PFSK-1 (cell line): ENCODE data around the gene TMEM220.

ENCODE experiments used
- FOXP2 ChIP-seq: optimal IDR thresholded peaks from 2 replicates; pipeline ENCODE3; 2011; ENCODE audit warnings: borderline replicate concordance, control low read depth, inconsistent platforms; ENCODE audit not compliant: insufficient read depth; ENCODE audit errors: extremely low read length, extremely low read depth
- POLR2AphosphoS5 ChIP-seq: IDR thresholded peaks from 2 replicates; pipeline ENCODE4 v1.6.1; 2012; ENCODE audit warnings: low read depth, mild to moderate bottlenecking, control low read depth, low read length, moderate library complexity
- SIN3A ChIP-seq: IDR thresholded peaks from 2 replicates; pipeline ENCODE4 v1.6.1; 2012; ENCODE audit warnings: mild to moderate bottlenecking, low read length, moderate library complexity, borderline replicate concordance; ENCODE audit not compliant: insufficient read depth
- TAF1 ChIP-seq: IDR thresholded peaks from 2 replicates; pipeline ENCODE4 v1.6.1; 2012; ENCODE audit warnings: low read length, control low read depth, borderline replicate concordance; ENCODE audit not compliant: insufficient read depth

DNA sequence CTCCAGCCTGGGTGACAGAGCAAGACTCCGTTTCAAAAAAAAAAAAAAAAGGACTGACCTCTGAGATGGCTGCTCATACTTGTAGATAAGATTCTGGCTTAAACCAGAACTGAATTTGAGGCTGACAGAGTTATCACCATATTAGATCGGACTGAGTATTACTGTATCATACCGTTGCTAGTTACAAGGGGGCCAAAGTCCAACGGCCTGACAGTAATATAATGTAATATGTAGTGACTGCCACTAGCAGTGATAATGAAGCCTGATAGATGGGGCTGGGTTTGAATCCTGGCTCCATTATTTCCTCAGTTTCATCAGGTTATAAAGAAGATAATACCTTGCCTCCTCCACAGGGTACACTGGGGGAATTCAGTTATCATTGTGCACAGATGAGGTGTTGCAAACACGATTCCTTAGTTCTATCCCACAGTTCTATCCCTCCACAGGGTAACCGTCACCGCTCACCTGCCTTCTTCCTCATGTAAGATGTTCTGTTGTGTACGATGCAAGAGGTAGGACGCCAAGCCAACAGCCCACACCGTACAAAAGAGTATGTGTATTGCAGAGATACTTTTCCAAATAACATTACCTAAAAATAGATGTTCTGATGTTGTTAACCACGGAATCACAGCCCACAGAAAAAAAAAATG lies 5.2 kb downstream of the TMEM220 start:
- TF ChIP-seq FOXP2: no peak
- no peak for TF ChIP-seq SIN3A
- no peak for TF ChIP-seq POLR2AphosphoS5
- TF ChIP-seq TAF1: no peak
